Heart left ventricle (tissue), 16 donors: ENCODE data around the gene THADA. TPM values are rescaled to one million over a fixed set of nuclear protein-coding genes. Genes with fewer than 3 reads are reported as not detected.
"Not testable (repeated sequence)": the region's sequence is repeated elsewhere in the genome, so short reads cannot be mapped to it uniquely, and the experiment has no call there.

Experiments used
- ATAC-seq, 4 donors: fragments of 200-7000 bp; cut with Tn5 transposase; one replicate each; pipeline ENCODE4 v1.9.1; 2020 to 2022; ENCODE audit warnings: moderate library complexity in 4 of 4, mild to moderate bottlenecking in 3 of 4, moderate number of reproducible peaks in 1 of 4
- DNase-seq, 5 donors: peaks; one replicate each; pipeline ENCODE4 v3.0.0-alpha.2; 2020
- H3K27ac ChIP-seq, 12 donors: fragments of 200-600 bp; sonication (generic) in 4 of 12; one replicate each; pipeline versions ENCODE4 v1.5.0 to v1.8.0; 2016 to 2022; ENCODE audit warnings: mild to moderate bottlenecking in 2 of 12
- H3K27me3 ChIP-seq, 9 donors: fragments of 200-600 bp; sonication (generic) in 2 of 9; one replicate each; pipeline versions ENCODE4 v1.5.1 to v1.8.0; 2016 to 2022; ENCODE audit warnings: mild to moderate bottlenecking in 3 of 9
- H3K36me3 ChIP-seq, 9 donors: fragments of 200-600 bp; sonication (generic) in 2 of 9; one replicate each; pipeline versions ENCODE4 v1.5.0 to v1.8.0; 2018 to 2022; ENCODE audit warnings: mild to moderate bottlenecking in 2 of 9
- H3K4me1 ChIP-seq, 12 donors: fragments of 200-600 bp; sonication (generic) in 4 of 12; one replicate each; pipeline versions ENCODE4 v1.5.0 to v1.8.0; 2016 to 2022; ENCODE audit warnings: mild to moderate bottlenecking in 3 of 12
- H3K4me3 ChIP-seq, 12 donors: fragments of 200-600 bp; sonication (generic) in 4 of 12; one replicate each; pipeline versions ENCODE4 v1.5.0 to v1.8.0; 2017 to 2022; ENCODE audit warnings: mild to moderate bottlenecking in 9 of 12, moderate library complexity in 4 of 12
- H3K9me3 ChIP-seq, 12 donors: fragments of 200-600 bp; sonication (generic) in 4 of 12; one replicate each; pipeline versions ENCODE4 v1.5.0 to v1.8.0; 2016 to 2022; ENCODE audit warnings: mild to moderate bottlenecking in 1 of 12
- POLR2A ChIP-seq, 2 donors: fragments of 450-650 bp; IDR thresholded peaks; one replicate each; pipeline ENCODE4 v1.6.1; 2017; ENCODE audit warnings: antibody characterized with exemption in 2 of 2, mild to moderate bottlenecking in 2 of 2, moderate library complexity in 2 of 2
- WGBS, 4 donors: extraction: QIAGEN DNeasy Blood & Tissue Kit in 2 of 4; methylation state at CpG; one replicate each; pipeline versions ENCODE4 v1.1.5 to v1.1.7; 2013 to 2018; 5-methylcytosine and 5-hydroxymethylcytosine counted together
- intact Hi-C, 10 donors: fragments of 100-400 bp; cut with DNase I; formaldehyde crosslinking; loops; one replicate each; pipeline versions ENCODE4 v1.11.1 to v1.14.2; 2022
- polyA plus RNA-seq, 2 donors: library from polyadenylated mRNA; stranded (reverse); fragments of 200-250 nt; gene quantifications; one replicate each; pipeline ENCODE4 v1.2.3, GENCODE V29; 2013
- total RNA-seq, 9 donors: library from RNA; depleted of rRNA in 2 of 9; stranded (reverse); fragments of >200 nt in 2 of 9; fragmentation: NEBNext Ultra II Directional in 3 of 9; extraction: Animal tissue kit (Norgen Biotek cat#: 25700) in 3 of 9; gene quantifications; one replicate each; pipeline versions ENCODE4 v1.1.0 to v1.2.4, GENCODE V29; 2016 to 2023
- TF ChIP-seq, protein P1 (sequence below), 12 donors: fragments of 200-600 bp; sonication (generic) in 4 of 12; IDR thresholded peaks; one replicate each; pipeline versions ENCODE4 v1.5.0 to v1.8.0; 2018 to 2022; ENCODE audit warnings: antibody characterized with exemption in 12 of 12, mild to moderate bottlenecking in 5 of 12
- donor health status: ischemic (EF 13 %, LVEDD 7.1; RV severe dilation, severe dysfunction).
- donor health status: healthy with polysubstance abuse.
- donor health status: DM: no; HTN: yes; CAD: no.
- donor health status: DM: no; HTN: no; CAD: no.
- donor health status: ischemic (EF 25% LVEDD 6.9; RV normal size, moderate dysfunction).
- donor health status: ischemic (EF 25% LVEDD 5.7; RV mildly dilated, moderate dysfunction).
- donor health status: healthy.
- donor health status: DM: yes; HTN: yes; CAD: no.
- donor health status: ischemic (EF 35%, LVEDD 5.7; RV mildly dilated, moderate dysfunction).
- donor health status: nonischemic (EF 11% LVEDD 7.7; RV severe dilation, severe dysfunction).
- donor health status: DM: yes; HTN: yes; CAD: no.
- donor health status: PGD.
- donor health status: ischemic (EF 29% LVEDD 5.4; RV normal size, mild dysfunction).
- donor health status: nonischemic (EF 23%, LVEDD 6.1; RV moderate dilation, normal function).

Gene THADA
- total and polyA plus RNA-seq, 11 donors: 6.8 to 21.4 (median 13.0) TPM

DNA sequence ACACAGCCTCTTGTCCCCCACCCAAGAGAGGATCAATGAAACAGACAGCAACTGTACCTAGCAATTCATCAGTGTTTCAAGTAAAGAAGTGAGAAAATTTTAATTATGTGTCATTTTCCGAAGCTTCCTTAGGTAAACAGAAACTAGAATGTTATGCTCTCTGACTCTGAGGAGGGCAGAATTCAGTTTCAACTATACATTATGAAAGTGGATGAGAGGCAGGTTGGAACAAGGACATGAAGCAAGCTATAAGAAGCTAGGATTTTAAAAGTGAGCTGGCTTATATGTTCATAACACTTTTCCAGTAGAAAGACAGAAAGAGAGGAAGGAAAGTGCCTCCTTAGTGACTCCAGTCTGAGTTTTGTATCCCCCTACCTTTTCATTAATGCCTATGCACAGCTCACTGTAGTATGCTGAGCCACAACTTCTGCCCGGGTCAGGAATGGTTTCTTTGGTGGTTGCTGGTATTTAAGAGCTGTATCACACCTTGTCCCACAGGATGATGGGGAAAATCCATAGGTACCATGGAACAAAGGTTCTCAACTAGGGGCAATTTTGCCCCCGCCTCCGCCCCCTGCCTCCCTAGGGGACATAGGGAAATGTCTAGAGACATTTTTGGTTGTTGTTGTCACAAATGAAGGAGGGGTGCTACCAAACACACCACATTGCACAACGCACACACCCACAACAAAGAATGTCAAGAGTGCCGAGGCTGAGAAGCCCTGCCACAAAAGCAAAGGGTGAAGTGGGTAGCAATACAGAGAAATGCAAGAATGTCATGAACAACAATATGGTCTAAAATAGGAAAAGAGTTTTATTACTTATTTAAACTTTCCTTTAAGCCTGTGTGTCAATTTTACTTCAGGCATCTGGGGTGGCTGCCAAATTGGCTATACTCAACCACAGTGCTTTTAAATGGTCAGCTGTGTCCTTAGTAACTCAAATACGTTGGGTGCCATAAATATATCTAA is 208.5 kb downstream of the THADA start:
- intact Hi-C loops: no loop called here
- WGBS, 4 donors: 74 to 84% (median 82%) methylated on average over 7 of the region's 7 CpGs
- DNase-seq: no peak
- H3K9me3 ChIP-seq: no peaks in the 10 kb centered on the region
- no peak for ATAC-seq
- no peak overlapping the region for H3K4me3 ChIP-seq
- H3K4me1 ChIP-seq: peaks cover 0 to 33% (median 14%) of the 10 kb centered on the region in 12 donors
- H3K36me3 ChIP-seq: no peaks in the 10 kb centered on the region
- no peak overlapping the region for H3K27ac ChIP-seq
- no peak for TF ChIP-seq POLR2A (IDR thresholded peaks at IDR 0.05)
- TF ChIP-seq, protein P1, sequence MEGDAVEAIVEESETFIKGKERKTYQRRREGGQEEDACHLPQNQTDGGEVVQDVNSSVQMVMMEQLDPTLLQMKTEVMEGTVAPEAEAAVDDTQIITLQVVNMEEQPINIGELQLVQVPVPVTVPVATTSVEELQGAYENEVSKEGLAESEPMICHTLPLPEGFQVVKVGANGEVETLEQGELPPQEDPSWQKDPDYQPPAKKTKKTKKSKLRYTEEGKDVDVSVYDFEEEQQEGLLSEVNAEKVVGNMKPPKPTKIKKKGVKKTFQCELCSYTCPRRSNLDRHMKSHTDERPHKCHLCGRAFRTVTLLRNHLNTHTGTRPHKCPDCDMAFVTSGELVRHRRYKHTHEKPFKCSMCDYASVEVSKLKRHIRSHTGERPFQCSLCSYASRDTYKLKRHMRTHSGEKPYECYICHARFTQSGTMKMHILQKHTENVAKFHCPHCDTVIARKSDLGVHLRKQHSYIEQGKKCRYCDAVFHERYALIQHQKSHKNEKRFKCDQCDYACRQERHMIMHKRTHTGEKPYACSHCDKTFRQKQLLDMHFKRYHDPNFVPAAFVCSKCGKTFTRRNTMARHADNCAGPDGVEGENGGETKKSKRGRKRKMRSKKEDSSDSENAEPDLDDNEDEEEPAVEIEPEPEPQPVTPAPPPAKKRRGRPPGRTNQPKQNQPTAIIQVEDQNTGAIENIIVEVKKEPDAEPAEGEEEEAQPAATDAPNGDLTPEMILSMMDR (IDR thresholded peaks at IDR 0.05): no peak
- H3K27me3 ChIP-seq: no peaks in the 10 kb centered on the region

DNA sequence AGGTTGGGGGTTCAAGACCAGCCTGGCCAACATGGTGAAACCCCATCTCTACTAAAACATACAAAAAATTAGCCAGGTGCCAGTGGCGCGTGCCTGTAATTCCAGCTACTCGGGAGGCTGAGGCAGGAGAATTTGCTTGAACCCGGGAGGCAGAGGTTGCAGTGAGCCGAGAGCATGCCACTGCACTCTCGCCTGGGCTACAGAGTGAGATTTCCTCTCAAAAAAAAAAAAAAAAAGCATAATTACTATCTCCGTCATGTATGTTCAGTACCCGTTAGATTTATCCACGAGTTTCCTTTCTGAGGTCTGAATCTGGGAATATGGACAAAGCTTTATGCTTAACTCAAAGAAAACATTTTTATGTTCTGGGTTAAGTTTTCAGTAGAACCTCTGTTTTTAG is 209.2 kb downstream of the THADA start:
- DNase-seq: not testable (repeated sequence)
- WGBS, 4 donors: 90 to 98% (median 94%) methylated on average over 9 of the region's 9 CpGs
- H3K4me1 ChIP-seq: peaks cover 0 to 26% (median 13%) of the 10 kb centered on the region in 12 donors

DNA sequence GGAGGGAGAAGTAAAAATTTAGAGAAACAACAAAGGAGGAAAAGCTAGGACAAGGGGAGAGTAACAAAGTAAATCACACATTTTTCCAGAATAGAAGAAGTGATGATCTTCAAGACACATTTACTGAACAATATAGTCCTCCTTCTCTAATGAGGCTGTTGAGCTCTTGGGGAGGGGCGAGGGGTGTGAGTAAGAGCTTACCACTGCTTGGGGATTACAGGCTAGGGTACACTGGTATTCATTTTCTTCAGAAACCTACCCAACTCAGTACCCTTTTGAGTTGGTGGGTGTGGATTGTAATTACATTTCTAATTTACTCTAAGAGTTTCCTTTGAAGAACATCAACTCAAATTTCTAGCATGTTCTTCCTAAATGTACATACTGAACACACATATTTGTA is 211.7 kb downstream of the THADA start:
- TF ChIP-seq, protein P1 (IDR thresholded peaks at IDR 0.05): no peak
- TF ChIP-seq POLR2A (IDR thresholded peaks at IDR 0.05): no peak
- Histone ChIP-seq H3K9me3 (no peaks in the 10 kb centered on the region), H3K36me3 (no peaks in the 10 kb centered on the region), H3K4me3 (no peak overlapping the region), H3K4me1 (peaks cover 0 to 16% (median 9%) of the 10 kb centered on the region in 12 donors), H3K27ac (no peak overlapping the region), H3K27me3 (no peaks in the 10 kb centered on the region)
- DNase-seq (no peak), ATAC-seq (no peak)
- 86 to 100% (median 99%) methylated on average over 1 of the region's 1 CpG for WGBS, 4 donors
- intact Hi-C loops: no loop called here

More for the DNA sequence above, 209.2 kb downstream of the THADA start:
- intact Hi-C loops, ATAC-seq, H3K27me3 ChIP-seq, H3K27ac ChIP-seq, H3K36me3 ChIP-seq, H3K9me3 ChIP-seq, H3K4me3 ChIP-seq: not testable (repeated sequence)

DNA sequence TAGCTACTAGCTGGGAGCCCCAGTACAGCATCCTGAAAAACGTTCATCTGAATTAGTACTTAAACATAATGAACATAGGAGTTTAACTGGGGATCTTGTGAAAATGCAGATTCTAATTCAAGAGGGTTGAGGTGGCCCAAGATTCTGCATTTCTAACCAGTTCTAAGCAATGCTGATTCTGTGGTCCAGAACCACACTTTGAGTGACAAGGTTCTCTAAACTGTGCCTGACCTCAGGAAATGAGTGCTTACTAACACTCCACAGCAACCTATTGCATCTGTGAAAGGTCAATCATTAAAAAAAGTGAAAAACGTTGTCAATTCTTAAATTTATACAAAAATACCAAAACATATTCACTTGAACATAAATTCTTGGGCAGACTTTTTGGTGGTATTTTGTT is 212.3 kb downstream of the THADA start:
- ATAC-seq (no peak), DNase-seq (no peak)
- WGBS, 4 donors: 80 to 86% (median 82%) methylated on average over 2 of the region's 2 CpGs
- no peaks in the 10 kb centered on the region for H3K9me3 ChIP-seq
- no peaks in the 10 kb centered on the region for H3K36me3 ChIP-seq
- H3K4me1 ChIP-seq: peaks cover 0 to 16% (median 9%) of the 10 kb centered on the region in 12 donors
- TF ChIP-seq, protein P1 (IDR thresholded peaks at IDR 0.05): no peak
- no peak overlapping the region for H3K4me3 ChIP-seq
- no peaks in the 10 kb centered on the region for H3K27me3 ChIP-seq
- no peak overlapping the region for H3K27ac ChIP-seq
- intact Hi-C loops: no loop called here
